ENCODE results near the gene EFCAB7.

EFCAB7 gene

GRCh38 chr1:63607322-63607721 is 84.0 kb downstream of the EFCAB7 start:
- DNase-seq, result no peak

GRCh38 chr1:63611231-63611630 is 87.9 kb downstream of the EFCAB7 start:
- DNase-seq, result no peak

- no peak for DNase-seq
Measured at GRCh38 chr1:63612564-63612963, 89.2 kb downstream of the EFCAB7 start.

- DNase-seq, result no peak
Measured at GRCh38 chr1:63612971-63613370, 89.6 kb downstream of the EFCAB7 start.

- DNase-seq, result peak; percentile 49
Measured at GRCh38 chr1:63615768-63616420, 92.6 kb downstream of the EFCAB7 start.

GRCh38 chr1:63617450-63617849 is 94.1 kb downstream of the EFCAB7 start:
- no peak for DNase-seq

GRCh38 chr1:63618011-63618410 is 94.7 kb downstream of the EFCAB7 start:
- DNase-seq, result no peak

- no peak for DNase-seq
Measured at GRCh38 chr1:63619558-63619957, 96.2 kb downstream of the EFCAB7 start.

GRCh38 chr1:63620671-63621070 is 97.3 kb downstream of the EFCAB7 start:
- no peak for DNase-seq

- no peak for DNase-seq
Measured at GRCh38 chr1:63621075-63621474, 97.8 kb downstream of the EFCAB7 start.

GRCh38 chr1:63621698-63622097 is 98.4 kb downstream of the EFCAB7 start:
- DNase-seq, result no peak

All from DMS79 treated with DMSO at 0.1 percent for 48 hours (cell line).